Colonic mucosa (tissue), 4 donors: Measurements from ENCODE around the gene GRPR. TPM values are rescaled to one million over a fixed set of nuclear protein-coding genes. Genes with fewer than 3 reads are reported as not detected.
"Not testable (repeated sequence)": the region's sequence is repeated elsewhere in the genome, so short reads cannot be mapped to it uniquely, and the experiment has no call there.

Source experiments
- DNase-seq: peaks from one replicate; pipeline ENCODE4 v3.0.0-alpha.2; 2020
- H3K27ac ChIP-seq: fragments of 200-600 bp; one replicate; pipeline ENCODE4 v1.8.0; 2021
- H3K27me3 ChIP-seq: fragments of 200-600 bp; one replicate; pipeline ENCODE4 v1.8.0; 2021
- H3K36me3 ChIP-seq: fragments of 200-600 bp; one replicate; pipeline ENCODE4 v1.8.0; 2021
- H3K4me1 ChIP-seq: fragments of 200-600 bp; one replicate; pipeline ENCODE4 v1.8.0; 2021; ENCODE audit warnings: mild to moderate bottlenecking
- H3K4me3 ChIP-seq: fragments of 200-600 bp; one replicate; pipeline ENCODE4 v1.8.0; 2021
- H3K9ac ChIP-seq, 2 donors: one replicate each; pipeline ENCODE4 v1.7.0; 2013; ENCODE audit warnings: control low read depth in 2 of 2, low read depth in 2 of 2, low read length in 2 of 2
- H3K9me3 ChIP-seq: fragments of 200-600 bp; one replicate; pipeline ENCODE4 v1.8.0; 2021
- CTCF ChIP-seq: fragments of 200-600 bp; IDR thresholded peaks from one replicate; pipeline ENCODE4 v1.8.0; 2022; ENCODE audit warnings: antibody characterized with exemption, mild to moderate bottlenecking
- intact Hi-C: fragments of 100-400 bp; cut with DNase I; formaldehyde crosslinking; loops from one replicate; pipeline ENCODE4 v1.14.1; 2022
- total RNA-seq, 2 donors: library from RNA; stranded (reverse); fragmentation: NEBNext Ultra II Directional in 1 of 2; extraction: Animal tissue kit (Norgen Biotek cat#: 25700) in 1 of 2; gene quantifications; one replicate each; pipeline ENCODE4 v1.2.1, GENCODE V29; 2021
- donor health status: healthy.
- donor health status: DM: no; HTN: no; CAD: no.
- donor health status: DM: no; HTN: no; CAD: no.

The GRPR gene
- total RNA-seq, 2 donors from 2014 or later = not detected

- H3K36me3 ChIP-seq = no peaks in the 10 kb centered on the region
Measured at GRCh38 chrX:16140983-16141382, 17.6 kb downstream of the GRPR start.

GRCh38 chrX:16141422-16142245 lies 18.3 kb downstream of the GRPR start:
- DNase-seq = no peak
- Histone ChIP-seq H3K27ac (no peak overlapping the region), H3K9me3 (no peaks in the 10 kb centered on the region), H3K4me1 (no peaks in the 10 kb centered on the region), H3K27me3 (no peaks in the 10 kb centered on the region), H3K36me3 (no peaks in the 10 kb centered on the region), H3K9ac (no peak overlapping the region), H3K4me3 (no peak overlapping the region)
- intact Hi-C loops = no loop called here
- TF ChIP-seq CTCF = no peak

More at GRCh38 chrX:16140983-16141382, 17.6 kb downstream of the GRPR start:
- Histone ChIP-seq H3K27me3 (no peaks in the 10 kb centered on the region), H3K4me1 (no peaks in the 10 kb centered on the region), H3K9me3 (no peaks in the 10 kb centered on the region), H3K9ac (no peak overlapping the region), H3K4me3 (no peak overlapping the region), H3K27ac (no peak overlapping the region)
- no peak for TF ChIP-seq CTCF
- DNase-seq = no peak
- intact Hi-C loops = no loop called here

- no peak overlapping the region for H3K4me3 ChIP-seq
- H3K9ac ChIP-seq = no peak overlapping the region
- DNase-seq = no peak
- no peaks in the 10 kb centered on the region for H3K27me3 ChIP-seq
- no peak overlapping the region for H3K27ac ChIP-seq
- TF ChIP-seq CTCF = no peak
- H3K4me1 ChIP-seq = no peaks in the 10 kb centered on the region
- no peaks in the 10 kb centered on the region for H3K9me3 ChIP-seq
- no peaks in the 10 kb centered on the region for H3K36me3 ChIP-seq
- intact Hi-C loops = no loop called here
Measured at GRCh38 chrX:16142246-16142558, 18.8 kb downstream of the GRPR start.

GRCh38 chrX:16143968-16144367 lies 20.6 kb downstream of the GRPR start:
- TF ChIP-seq CTCF = no peak

GRCh38 chrX:16144420-16144819 lies 21.1 kb downstream of the GRPR start:
- DNase-seq = no peak
- Histone ChIP-seq H3K9me3 (no peaks in the 10 kb centered on the region), H3K9ac (no peak overlapping the region), H3K27ac (no peak overlapping the region), H3K27me3 (no peaks in the 10 kb centered on the region), H3K4me1 (no peaks in the 10 kb centered on the region), H3K36me3 (no peaks in the 10 kb centered on the region), H3K4me3 (no peak overlapping the region)
- TF ChIP-seq CTCF = no peak
- intact Hi-C loops = no loop called here

More at GRCh38 chrX:16143968-16144367, 20.6 kb downstream of the GRPR start:
- no peak overlapping the region for H3K27ac ChIP-seq
- intact Hi-C loops = no loop called here
- no peaks in the 10 kb centered on the region for H3K9me3 ChIP-seq
- H3K9ac ChIP-seq = no peak overlapping the region
- no peaks in the 10 kb centered on the region for H3K27me3 ChIP-seq
- DNase-seq = no peak
- H3K4me3 ChIP-seq = no peak overlapping the region
- no peaks in the 10 kb centered on the region for H3K4me1 ChIP-seq
- H3K36me3 ChIP-seq = no peaks in the 10 kb centered on the region

GRCh38 chrX:16145093-16145492 lies 21.7 kb downstream of the GRPR start:
- H3K4me3 ChIP-seq, H3K36me3 ChIP-seq, H3K27ac ChIP-seq, intact Hi-C loops, H3K9ac ChIP-seq, H3K9me3 ChIP-seq, H3K4me1 ChIP-seq, H3K27me3 ChIP-seq, DNase-seq: not testable (repeated sequence)
